Inferior parietal cortex (tissue), 1 donor: ENCODE results near the gene MTA1.

Experiments used
- DNase-seq: peaks from one replicate; pipeline ENCODE4 v3.0.0-alpha.2; 2016; ENCODE audit errors: extremely low spot score

The MTA1 gene

GRCh38 chr14:105419195-105420091 is at the start of gene MTA1:
TSS of gene MTA1 (plus strand) at chr14:105419827. CDS start at chr14:105420036, 209 bp downstream.
- DNase-seq, result no peak

DNA sequence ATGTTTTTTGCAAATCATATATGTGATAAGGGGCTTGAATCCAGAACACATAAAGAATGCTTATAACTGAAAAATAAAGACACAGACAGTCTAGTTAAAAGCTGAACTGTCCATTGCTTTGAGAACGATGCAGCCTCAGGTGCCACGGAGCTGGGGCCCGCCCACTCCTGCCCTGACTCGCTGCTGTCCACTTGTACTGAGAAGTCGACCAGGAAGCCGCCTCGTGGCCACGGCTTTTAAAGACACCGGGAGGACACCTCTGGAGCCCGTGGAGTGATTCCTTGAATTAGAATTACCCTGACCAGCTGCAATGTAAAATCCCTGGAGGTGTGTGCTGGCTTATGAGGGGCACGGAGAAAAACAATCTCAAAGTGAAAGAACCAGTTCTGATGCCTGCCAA is 45.2 kb upstream of the MTA1 start:
- DNase-seq, result no peak

- DNase-seq, result no peak
These were observed 44.0 kb upstream of the MTA1 start for GRCh38 chr14:105375635-105376057.

GRCh38 chr14:105376521-105377440 is 42.8 kb upstream of the MTA1 start:
- no peak for DNase-seq

DNA sequence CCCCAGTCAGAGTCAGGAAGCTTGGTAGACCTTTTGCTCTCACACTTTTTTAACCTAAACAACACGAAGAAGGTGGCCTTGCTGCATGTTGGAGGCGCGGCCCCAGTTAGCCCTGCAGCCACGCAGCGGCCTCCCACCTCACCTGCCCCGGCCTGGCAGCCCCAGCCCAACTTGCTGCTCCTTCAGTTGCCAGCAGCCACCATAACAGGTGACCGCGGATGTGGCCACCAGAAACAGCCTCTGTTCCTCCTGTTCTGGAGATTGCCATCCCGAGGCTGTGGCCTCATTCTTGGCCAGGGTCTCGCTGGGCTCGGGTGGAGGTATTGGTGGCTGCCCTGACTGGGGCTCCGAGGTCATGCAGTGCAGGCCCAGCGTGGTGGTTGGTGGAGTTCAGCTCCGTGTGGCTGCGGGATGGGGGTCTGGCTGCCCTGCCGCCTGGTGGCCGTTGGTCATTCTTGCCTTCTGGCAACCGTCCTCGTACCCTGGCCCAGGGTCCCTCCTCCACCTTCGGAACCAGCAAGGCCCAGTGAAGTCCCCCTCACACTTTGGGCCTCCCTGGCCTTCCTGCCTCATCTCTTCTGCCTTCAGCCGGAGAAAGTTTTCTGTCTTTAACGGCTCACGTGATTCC is 42.0 kb upstream of the MTA1 start:
- no peak for DNase-seq

- DNase-seq, result no peak
These were observed 41.4 kb upstream of the MTA1 start for GRCh38 chr14:105378199-105378598.

- DNase-seq, result no peak
These were observed 40.5 kb upstream of the MTA1 start for GRCh38 chr14:105378873-105379685.

- DNase-seq, result no peak
These were observed 39.7 kb upstream of the MTA1 start for GRCh38 chr14:105379946-105380345.

DNA sequence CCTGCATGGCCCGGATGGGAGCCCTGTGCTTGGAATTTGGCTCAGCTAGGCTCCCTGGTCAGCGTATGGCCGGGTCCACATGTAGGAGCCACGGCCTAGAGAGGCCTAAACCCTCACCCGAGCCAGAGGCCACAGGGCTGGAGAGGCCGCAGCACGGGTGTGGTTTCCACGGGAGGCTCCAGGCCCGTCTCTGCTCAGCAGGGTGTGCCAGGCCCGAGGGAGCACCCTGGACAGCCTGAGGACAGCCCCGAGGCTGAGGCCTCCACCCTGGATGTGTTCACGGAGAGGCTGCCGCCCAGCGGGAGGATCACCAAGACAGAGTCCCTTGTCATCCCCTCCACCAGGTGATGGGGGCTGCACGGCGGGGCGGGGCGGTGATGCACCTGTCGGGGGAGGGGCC is 38.9 kb upstream of the MTA1 start:
- DNase-seq, result no peak

DNA sequence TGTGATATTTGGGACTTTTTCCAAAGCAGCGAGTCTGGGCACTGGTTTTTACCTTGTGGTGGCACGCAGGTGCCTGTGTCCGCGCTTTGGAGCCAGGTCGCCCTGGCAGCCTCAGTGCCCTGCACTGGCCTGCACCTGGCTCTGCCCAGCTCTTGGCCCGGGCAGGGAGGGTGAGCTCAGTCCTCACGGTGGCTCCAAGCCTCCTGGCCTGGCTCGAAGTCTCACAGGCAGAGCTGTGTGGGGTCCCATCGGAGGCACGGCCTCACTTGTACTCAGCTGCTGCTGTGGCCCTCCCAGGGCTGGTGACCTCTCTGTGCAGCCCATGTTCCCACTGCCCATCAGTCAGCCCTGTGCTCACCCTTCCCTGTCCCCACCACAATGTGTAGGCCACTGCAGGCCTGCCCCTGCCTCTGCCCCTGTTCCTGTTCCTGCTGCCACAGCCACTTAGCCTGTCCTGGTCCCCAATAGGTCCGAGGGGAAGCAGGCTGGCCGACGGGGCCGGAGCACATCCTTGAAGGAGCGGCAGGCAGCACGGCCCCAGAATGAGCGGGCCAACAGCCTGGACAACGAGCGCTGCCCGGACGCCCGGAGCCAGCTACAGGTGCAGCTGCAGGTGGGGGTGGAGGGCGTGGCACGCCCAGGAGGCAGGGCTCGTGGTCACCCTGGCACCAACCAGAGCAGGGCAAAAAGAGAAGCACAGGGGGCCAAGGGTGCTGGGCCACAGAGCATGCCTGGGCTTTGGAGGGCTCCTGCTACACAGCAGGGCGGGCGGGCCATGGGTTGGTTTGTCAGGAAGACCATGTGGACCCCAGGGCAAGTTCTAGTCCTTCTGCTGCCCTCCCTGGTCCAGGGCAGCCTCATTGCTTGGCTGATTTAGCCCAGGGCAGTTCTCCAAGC is 37.9 kb upstream of the MTA1 start:
- DNase-seq, result no peak

DNA sequence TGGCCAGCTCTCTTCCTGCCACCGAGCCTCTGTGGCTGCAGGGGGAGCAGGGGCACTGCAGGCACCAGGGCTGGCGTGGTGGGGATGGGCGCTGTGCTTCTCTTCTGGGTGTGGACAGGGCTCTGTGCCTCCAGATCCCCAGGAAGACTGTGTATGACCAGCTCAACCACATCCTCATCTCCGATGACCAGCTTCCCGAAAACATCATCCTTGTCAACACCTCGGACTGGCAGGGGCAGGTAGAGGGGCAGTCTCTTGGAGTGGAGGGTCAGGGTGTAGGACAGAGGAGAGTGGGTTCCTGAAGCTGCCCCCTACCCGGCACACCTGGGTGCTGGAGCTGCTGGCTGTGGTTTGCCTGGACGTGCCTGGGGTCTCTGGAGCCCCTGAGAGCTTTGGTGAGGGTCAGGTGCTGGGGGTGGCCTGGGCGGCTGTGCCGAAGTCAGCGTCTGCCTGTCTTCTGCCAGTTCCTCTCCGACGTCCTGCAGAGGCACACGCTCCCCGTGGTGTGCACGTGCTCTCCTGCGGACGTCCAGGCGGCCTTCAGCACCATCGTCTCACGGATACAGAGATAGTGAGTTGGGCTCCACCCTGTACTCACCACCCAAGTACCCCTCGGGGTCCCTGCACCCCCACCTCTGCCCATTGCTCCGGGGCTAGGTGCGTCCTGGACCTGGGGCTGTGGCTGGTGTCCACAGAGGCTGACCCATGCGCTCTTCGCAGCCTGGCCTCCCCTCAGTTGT is 37.1 kb upstream of the MTA1 start:
- no peak for DNase-seq

GRCh38 chr14:105383083-105383730 is 36.4 kb upstream of the MTA1 start:
- DNase-seq, result no peak

- no peak for DNase-seq
These were observed 35.5 kb upstream of the MTA1 start for GRCh38 chr14:105384041-105384557.

GRCh38 chr14:105384605-105385321 is 34.9 kb upstream of the MTA1 start:
- DNase-seq, result no peak

DNA sequence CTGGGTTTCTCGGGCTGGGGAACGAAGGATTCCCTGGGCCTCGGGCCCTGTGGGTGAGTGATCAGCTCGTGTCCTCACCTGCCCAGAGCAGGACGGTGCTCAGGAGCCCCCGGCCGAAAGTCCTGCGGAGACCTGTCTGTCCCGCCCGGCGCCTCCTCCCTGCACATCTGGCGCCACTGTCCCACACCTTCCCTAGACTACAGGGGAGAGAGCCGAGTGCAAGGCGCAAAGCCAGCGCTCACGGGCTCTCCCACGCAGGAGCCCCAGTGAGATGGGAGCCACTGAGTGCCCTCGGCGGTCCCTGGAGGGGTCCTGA is 34.3 kb upstream of the MTA1 start:
- no peak for DNase-seq

DNA sequence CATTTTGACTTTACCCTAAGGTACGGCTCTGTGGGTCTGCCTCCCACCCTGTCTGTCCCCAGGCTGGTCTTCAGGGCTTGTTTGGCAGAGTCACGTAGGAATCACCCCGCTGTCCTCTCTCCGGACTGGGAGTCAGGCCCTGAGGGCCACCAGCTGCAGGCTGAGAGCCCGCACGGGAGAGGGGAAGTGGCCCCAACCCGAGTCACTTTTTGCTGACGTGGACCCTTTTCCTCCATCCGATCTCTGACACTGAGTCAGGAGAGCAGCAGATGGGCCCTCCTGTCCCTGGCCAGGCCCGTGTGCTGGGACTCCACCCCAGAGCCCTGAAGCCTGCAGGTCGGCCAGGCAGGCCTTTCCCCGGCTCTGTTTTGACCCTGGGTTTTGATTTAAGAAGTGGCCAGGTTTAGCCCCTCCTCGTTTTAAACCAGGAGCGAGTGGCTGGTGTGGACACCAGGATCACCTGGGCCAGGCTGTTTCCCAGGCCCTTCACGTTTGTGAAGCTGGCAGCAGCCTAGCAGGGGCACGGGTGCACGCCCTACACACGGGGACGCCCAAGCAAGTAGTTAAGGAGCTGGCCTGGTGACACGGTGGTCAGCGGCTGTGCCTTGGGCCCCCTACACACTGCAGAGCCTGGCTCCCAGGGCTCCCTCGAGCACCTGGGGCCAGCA is 33.8 kb upstream of the MTA1 start:
- no peak for DNase-seq
